Heart right ventricle (tissue), 16 donors: ENCODE results near the gene MAPT. TPM values are rescaled to one million over a fixed set of nuclear protein-coding genes. Genes with fewer than 3 reads are reported as not detected.

Source experiments
- ATAC-seq, 8 donors: fragments of 200-7000 bp; cut with Tn5 transposase; one replicate each; pipeline ENCODE4 v1.9.1; 2020; ENCODE audit warnings: mild to moderate bottlenecking in 8 of 8, moderate library complexity in 8 of 8, moderate number of reproducible peaks in 1 of 8
- DNase-seq, 2 donors: peaks; one replicate each; pipeline ENCODE4 v3.0.0-alpha.2; 2020
- H3K27ac ChIP-seq, 10 donors: fragments of 200-600 bp; sonication (generic) in 2 of 10; one replicate each; pipeline versions ENCODE4 v1.5.0 to v1.8.0; 2020 to 2022; ENCODE audit warnings: mild to moderate bottlenecking in 3 of 10
- H3K27me3 ChIP-seq, 7 donors: fragments of 200-600 bp; one replicate each; pipeline ENCODE4 v1.8.0; 2021 to 2022; ENCODE audit warnings: mild to moderate bottlenecking in 2 of 7
- H3K36me3 ChIP-seq, 9 donors: fragments of 200-600 bp; sonication (generic) in 1 of 9; one replicate each; pipeline versions ENCODE4 v1.5.0 to v1.8.0; 2020 to 2022; ENCODE audit warnings: mild to moderate bottlenecking in 2 of 9
- H3K4me1 ChIP-seq, 9 donors: fragments of 200-600 bp; sonication (generic) in 1 of 9; one replicate each; pipeline versions ENCODE4 v1.5.0 to v1.8.0; 2020 to 2022; ENCODE audit warnings: mild to moderate bottlenecking in 4 of 9
- H3K4me3 ChIP-seq, 10 donors: fragments of 200-600 bp; sonication (generic) in 2 of 10; one replicate each; pipeline versions ENCODE4 v1.5.0 to v1.8.0; 2020 to 2022; ENCODE audit warnings: mild to moderate bottlenecking in 7 of 10, moderate library complexity in 2 of 10
- H3K9me3 ChIP-seq, 11 donors: fragments of 200-600 bp in 10 of 11; sonication (generic) in 2 of 11; one replicate each; pipeline versions ENCODE4 v1.5.0 to v1.8.0; 2013 to 2022; ENCODE audit warnings: mild to moderate bottlenecking in 2 of 11, control low read depth in 1 of 11, moderate library complexity in 1 of 11
- WGBS, 2 donors: extraction: QIAGEN DNeasy Blood & Tissue Kit; methylation state at CpG; one replicate each; pipeline ENCODE4 v1.1.7; 2013; ENCODE audit warnings: inconsistent platforms in 1 of 2; 5-methylcytosine and 5-hydroxymethylcytosine counted together
- intact Hi-C, 10 donors: fragments of 100-400 bp; cut with DNase I; formaldehyde crosslinking; loops; one replicate each; pipeline versions ENCODE4 v1.11.1 to v1.14.2; 2022
- polyA plus RNA-seq, 2 donors: library from polyadenylated mRNA; stranded (reverse); fragments of 200-250 nt; gene quantifications; one replicate each; pipeline ENCODE4 v1.2.3, GENCODE V29; 2013
- total RNA-seq, 10 donors: library from RNA; stranded (reverse); fragmentation: NEBNext Ultra II Directional in 3 of 10; extraction: Animal tissue kit (Norgen Biotek cat#: 25700) in 3 of 10; gene quantifications; one replicate each; pipeline versions ENCODE4 v1.2.1 to v1.2.4, GENCODE V29; 2021 to 2023
- TF ChIP-seq, protein P1 (sequence below), 9 donors: fragments of 200-600 bp; sonication (generic) in 2 of 9; IDR thresholded peaks; one replicate each; pipeline versions ENCODE4 v1.5.0 to v1.8.0; 2021 to 2022; ENCODE audit warnings: antibody characterized with exemption in 9 of 9, mild to moderate bottlenecking in 5 of 9, moderate library complexity in 1 of 9
- donor health status: Arrhythmogenic right ventricular cardiomyopathy.
- donor health status: ischemic (EF 13 %, LVEDD 7.1; RV severe dilation, severe dysfunction).
- donor health status: healthy with polysubstance abuse.
- donor health status: DM: no; HTN: yes; CAD: no.
- donor health status: DM: no; HTN: no; CAD: no.
- donor health status: ischemic (EF 25% LVEDD 6.9; RV normal size, moderate dysfunction).
- donor health status: ischemic (EF 25% LVEDD 5.7; RV mildly dilated, moderate dysfunction).
- donor health status: healthy.
- donor health status: DM: yes; HTN: yes; CAD: no.
- donor health status: Ischemic cardiomyopathy.
- donor health status: ischemic (EF 35%, LVEDD 5.7; RV mildly dilated, moderate dysfunction).
- donor health status: nonischemic (EF 11% LVEDD 7.7; RV severe dilation, severe dysfunction).
- donor health status: DM: yes; HTN: yes; CAD: no.
- donor health status: PGD.
- donor health status: ischemic (EF 29% LVEDD 5.4; RV normal size, mild dysfunction).
- donor health status: nonischemic (EF 23%, LVEDD 6.1; RV moderate dilation, normal function).

The MAPT gene
- total and polyA plus RNA-seq, 12 donors, result 0.90 to 63.3 (median 32.5) TPM

DNA sequence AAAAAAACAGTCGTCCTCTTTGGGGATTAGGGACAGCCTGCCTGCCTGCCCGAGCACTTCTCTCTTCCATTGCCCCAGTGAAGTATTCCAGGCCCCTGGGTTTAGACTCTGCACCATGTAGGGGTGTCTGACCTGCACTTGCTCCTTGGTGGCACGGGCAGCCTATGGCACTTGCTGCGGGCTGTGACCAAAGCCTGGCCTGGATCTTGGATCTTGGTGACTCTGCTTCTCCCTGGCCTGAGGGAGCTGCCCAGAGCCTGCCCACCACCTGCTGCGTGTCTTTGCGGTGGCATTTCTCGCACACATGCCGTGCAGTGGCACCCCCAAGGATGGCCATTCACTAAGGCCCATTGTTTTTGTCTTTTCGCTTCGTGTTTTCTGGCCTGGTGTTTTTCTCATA lies 98.5 kb downstream of the MAPT start:
- intact Hi-C loops, result loop anchor here in 1 of 10 donors (10.0 kb wide), 1 partner anchor 842 kb away; no protein-coding TSS in a partner anchor
- H3K4me3 ChIP-seq, result no peak overlapping the region
- 77 to 84% methylated on average over 10 of the region's 10 CpGs for WGBS, 2 donors

DNA sequence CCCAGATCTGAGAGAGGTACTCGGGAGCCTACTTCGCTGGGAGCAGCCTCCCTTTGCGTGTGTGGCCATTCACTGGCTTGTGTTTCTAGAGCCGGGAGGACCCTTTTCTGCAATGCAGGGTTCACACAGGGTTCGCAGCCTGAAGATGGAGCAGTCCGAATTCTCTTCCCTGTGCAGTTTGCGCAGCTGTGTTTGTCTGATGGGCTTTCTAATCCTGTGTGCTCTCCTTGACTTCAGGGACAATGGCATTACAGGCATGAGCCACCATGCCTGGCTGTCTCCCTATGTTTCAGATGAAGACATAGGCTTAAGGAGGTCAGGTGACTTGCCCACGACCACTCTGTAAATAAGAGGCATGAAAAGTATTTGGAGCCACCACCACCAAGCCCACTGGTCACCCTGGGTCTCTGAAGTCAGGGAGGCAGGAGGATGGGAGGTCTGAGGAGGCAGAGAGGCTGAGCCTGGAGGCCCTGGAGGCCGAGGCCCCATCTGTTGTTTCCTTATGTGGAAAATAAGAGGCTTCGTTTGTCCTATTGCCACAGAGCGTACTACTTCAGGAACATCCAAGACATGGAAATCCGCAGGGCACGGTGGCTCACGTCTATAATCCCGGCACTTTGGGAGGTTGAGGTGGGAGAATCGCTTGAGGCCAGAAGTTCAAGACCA lies 99.7 kb downstream of the MAPT start:
- no peak for DNase-seq
- TF ChIP-seq, protein P1, sequence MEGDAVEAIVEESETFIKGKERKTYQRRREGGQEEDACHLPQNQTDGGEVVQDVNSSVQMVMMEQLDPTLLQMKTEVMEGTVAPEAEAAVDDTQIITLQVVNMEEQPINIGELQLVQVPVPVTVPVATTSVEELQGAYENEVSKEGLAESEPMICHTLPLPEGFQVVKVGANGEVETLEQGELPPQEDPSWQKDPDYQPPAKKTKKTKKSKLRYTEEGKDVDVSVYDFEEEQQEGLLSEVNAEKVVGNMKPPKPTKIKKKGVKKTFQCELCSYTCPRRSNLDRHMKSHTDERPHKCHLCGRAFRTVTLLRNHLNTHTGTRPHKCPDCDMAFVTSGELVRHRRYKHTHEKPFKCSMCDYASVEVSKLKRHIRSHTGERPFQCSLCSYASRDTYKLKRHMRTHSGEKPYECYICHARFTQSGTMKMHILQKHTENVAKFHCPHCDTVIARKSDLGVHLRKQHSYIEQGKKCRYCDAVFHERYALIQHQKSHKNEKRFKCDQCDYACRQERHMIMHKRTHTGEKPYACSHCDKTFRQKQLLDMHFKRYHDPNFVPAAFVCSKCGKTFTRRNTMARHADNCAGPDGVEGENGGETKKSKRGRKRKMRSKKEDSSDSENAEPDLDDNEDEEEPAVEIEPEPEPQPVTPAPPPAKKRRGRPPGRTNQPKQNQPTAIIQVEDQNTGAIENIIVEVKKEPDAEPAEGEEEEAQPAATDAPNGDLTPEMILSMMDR (IDR thresholded peaks at IDR 0.05), result no peak
- H3K27me3 ChIP-seq, result no peaks in the 10 kb centered on the region
- no peak overlapping the region for H3K27ac ChIP-seq
- H3K36me3 ChIP-seq, result no peaks in the 10 kb centered on the region
- no peaks in the 10 kb centered on the region for H3K4me1 ChIP-seq
- H3K4me3 ChIP-seq, result no peak overlapping the region
- H3K9me3 ChIP-seq, result no peaks in the 10 kb centered on the region
- intact Hi-C loops, result loop anchor here in 1 of 10 donors (10.0 kb wide), 1 partner anchor 841 kb away; no protein-coding TSS in a partner anchor
- WGBS, 2 donors, result 88 to 89% methylated on average over 16 of the region's 16 CpGs
- ATAC-seq, result no peak

More for the DNA sequence above, 98.5 kb downstream of the MAPT start:
- ATAC-seq (no peak), DNase-seq (no peak)
- Histone ChIP-seq H3K9me3 (no peaks in the 10 kb centered on the region), H3K4me1 (no peaks in the 10 kb centered on the region), H3K27me3 (no peaks in the 10 kb centered on the region), H3K27ac (no peak overlapping the region), H3K36me3 (no peaks in the 10 kb centered on the region)
- TF ChIP-seq, protein P1 (IDR thresholded peaks at IDR 0.05), result no peak

- H3K4me1 ChIP-seq, result no peaks in the 10 kb centered on the region
- no peak overlapping the region for H3K27ac ChIP-seq
- H3K36me3 ChIP-seq, result no peaks in the 10 kb centered on the region
- no peak for DNase-seq
- TF ChIP-seq, protein P1 (IDR thresholded peaks at IDR 0.05), result no peak
- ATAC-seq, result no peak
- no peaks in the 10 kb centered on the region for H3K27me3 ChIP-seq
- 92 to 94% methylated on average over 8 of the region's 8 CpGs for WGBS, 2 donors
- intact Hi-C loops, result loop anchor here in 1 of 10 donors (10.0 kb wide), 1 partner anchor 840 kb away; no protein-coding TSS in a partner anchor
- no peaks in the 10 kb centered on the region for H3K9me3 ChIP-seq
- no peak overlapping the region for H3K4me3 ChIP-seq
Measured at GRCh38 chr17:45994987-45995386, 100.6 kb downstream of the MAPT start.

DNA sequence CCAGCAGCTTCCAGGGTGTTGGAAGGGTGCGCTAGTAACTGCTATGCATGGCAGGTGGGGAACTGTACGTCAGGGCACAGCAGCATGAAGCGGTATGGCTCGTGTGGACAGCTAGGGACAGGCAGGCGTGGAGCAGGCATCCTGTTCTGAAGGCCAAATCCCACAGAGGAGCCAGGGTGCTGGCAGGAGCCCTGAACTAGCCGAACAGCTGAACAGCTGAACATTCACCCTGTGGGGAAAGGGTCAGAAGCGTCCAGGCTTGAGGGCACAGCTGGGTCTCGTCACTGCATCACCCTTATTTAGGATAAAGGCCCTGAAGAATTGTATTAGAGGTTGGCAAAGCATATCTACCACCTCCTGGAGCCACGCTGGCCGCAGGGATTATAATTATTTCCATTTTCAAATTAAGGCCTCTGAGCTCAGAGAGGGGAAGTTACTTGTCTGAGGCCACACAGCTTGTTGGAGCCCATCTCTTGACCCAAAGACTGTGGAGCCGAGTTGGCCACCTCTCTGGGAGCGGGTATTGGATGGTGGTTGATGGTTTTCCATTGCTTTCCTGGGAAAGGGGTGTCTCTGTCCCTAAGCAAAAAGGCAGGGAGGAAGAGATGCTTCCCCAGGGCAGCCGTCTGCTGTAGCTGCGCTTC lies 101.4 kb downstream of the MAPT start:
- WGBS, 2 donors, result 79 to 80% methylated on average over 14 of the region's 14 CpGs
- no peaks in the 10 kb centered on the region for H3K9me3 ChIP-seq
- intact Hi-C loops, result loop anchor here in 1 of 10 donors (10.0 kb wide), 1 partner anchor 839 kb away; no protein-coding TSS in a partner anchor
- no peaks in the 10 kb centered on the region for H3K36me3 ChIP-seq
- peak in 2 of 8 donors; percentile 20 to 21 for ATAC-seq
- H3K27me3 ChIP-seq, result no peaks in the 10 kb centered on the region
- H3K27ac ChIP-seq, result no peak overlapping the region
- no peak overlapping the region for H3K4me3 ChIP-seq
- TF ChIP-seq, protein P1 (IDR thresholded peaks at IDR 0.05), result no peak
- no peak for DNase-seq
- H3K4me1 ChIP-seq, result no peaks in the 10 kb centered on the region
